Measurements from ENCODE around the gene KPNA1.
A peak's percentile ranks its signal among the peaks of the same experiment; 100 is the strongest.

KPNA1 gene

DNA sequence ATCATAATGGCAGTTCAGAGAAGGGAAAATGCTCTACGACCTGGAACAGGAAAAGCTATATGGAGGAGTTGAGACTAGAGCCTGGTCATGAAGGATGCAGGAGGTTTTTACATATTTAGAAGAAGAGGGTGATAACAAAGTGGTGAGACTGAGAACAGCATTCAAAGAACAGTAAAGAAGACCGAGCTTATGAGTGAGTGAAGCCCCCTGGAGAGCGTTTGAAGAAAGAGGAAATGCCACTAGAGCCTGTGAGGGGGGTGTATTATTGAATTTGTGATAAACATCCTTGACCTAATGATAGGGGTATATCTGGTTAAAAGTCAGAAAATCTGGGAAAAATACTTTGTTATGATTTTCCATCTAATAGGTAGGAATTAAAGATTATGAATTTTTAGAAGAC is 45.2 kb upstream of the KPNA1 start:
- TF ChIP-seq, protein P1, sequence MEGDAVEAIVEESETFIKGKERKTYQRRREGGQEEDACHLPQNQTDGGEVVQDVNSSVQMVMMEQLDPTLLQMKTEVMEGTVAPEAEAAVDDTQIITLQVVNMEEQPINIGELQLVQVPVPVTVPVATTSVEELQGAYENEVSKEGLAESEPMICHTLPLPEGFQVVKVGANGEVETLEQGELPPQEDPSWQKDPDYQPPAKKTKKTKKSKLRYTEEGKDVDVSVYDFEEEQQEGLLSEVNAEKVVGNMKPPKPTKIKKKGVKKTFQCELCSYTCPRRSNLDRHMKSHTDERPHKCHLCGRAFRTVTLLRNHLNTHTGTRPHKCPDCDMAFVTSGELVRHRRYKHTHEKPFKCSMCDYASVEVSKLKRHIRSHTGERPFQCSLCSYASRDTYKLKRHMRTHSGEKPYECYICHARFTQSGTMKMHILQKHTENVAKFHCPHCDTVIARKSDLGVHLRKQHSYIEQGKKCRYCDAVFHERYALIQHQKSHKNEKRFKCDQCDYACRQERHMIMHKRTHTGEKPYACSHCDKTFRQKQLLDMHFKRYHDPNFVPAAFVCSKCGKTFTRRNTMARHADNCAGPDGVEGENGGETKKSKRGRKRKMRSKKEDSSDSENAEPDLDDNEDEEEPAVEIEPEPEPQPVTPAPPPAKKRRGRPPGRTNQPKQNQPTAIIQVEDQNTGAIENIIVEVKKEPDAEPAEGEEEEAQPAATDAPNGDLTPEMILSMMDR (IDR thresholded peaks at IDR 0.05), result no peak
- Mint-ChIP-seq H3K4me1 (peaks cover 6% of the 10 kb centered on the region), H3K4me3 (no peak overlapping the region), H3K36me3 (ENCODE audit: low read depth) (no peaks in the 10 kb centered on the region), H3K9me3 (no peaks in the 10 kb centered on the region), H3K27me3 (ENCODE audit: low read depth, poor library complexity) (peaks cover 38% of the 10 kb centered on the region), H3K27ac (no peak overlapping the region)
- no peak for DNase-seq

DNA sequence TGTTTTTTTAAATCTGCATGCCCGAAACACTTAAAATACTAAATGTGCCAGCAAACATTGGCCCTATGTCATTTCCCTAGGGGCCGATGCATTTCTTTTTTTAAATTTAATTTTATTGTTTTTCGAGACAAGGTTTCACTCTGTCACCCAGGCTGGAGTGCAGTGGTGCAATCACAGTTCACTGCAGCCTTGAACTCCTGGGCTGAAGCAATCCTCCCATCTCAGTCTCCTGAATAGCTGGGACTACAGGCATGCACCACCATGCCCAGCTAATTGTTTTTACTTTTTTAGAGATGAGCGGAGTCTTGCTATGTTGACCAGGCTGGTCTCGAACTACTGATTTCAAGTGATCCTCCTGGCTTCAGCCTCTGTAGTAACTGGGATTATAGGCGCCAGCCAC is 43.9 kb upstream of the KPNA1 start:
- H3K9me3 Mint-ChIP-seq, result no peaks in the 10 kb centered on the region

DNA sequence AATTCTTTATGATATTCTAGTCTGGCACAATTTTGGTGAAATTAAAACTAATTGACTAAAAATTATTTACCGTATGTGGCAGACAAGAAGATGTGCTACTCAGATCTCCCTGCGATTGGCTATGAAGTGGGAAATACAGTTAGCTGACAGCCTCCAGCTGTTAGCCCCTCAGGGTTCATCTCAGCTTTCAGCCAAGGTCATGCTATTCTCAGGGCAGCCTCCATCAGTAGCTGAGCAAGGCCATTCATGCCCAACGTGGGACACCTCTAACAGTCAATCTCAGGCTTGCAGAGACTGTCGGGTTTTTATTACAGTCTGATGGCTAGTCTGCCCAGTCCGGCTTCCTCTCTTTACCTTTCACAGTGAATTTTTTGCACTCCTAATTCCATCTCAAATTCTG is 42.6 kb upstream of the KPNA1 start:
- Mint-ChIP-seq H3K4me1 (no peaks in the 10 kb centered on the region), H3K36me3 (ENCODE audit: low read depth) (no peaks in the 10 kb centered on the region), H3K4me3 (no peak overlapping the region), H3K27me3 (ENCODE audit: low read depth, poor library complexity) (peaks cover 25% of the 10 kb centered on the region), H3K27ac (no peak overlapping the region), H3K9me3 (no peaks in the 10 kb centered on the region)
- TF ChIP-seq, protein P1 (IDR thresholded peaks at IDR 0.05), result no peak
- DNase-seq, result no peak

More for the DNA sequence above, 43.9 kb upstream of the KPNA1 start:
- Mint-ChIP-seq H3K4me1 (peaks cover 2% of the 10 kb centered on the region), H3K27me3 (ENCODE audit: low read depth, poor library complexity) (peaks cover 32% of the 10 kb centered on the region), H3K27ac (no peak overlapping the region), H3K4me3 (no peak overlapping the region), H3K36me3 (ENCODE audit: low read depth) (no peaks in the 10 kb centered on the region)
- TF ChIP-seq, protein P1 (IDR thresholded peaks at IDR 0.05), result no peak
- no peak for DNase-seq

DNA sequence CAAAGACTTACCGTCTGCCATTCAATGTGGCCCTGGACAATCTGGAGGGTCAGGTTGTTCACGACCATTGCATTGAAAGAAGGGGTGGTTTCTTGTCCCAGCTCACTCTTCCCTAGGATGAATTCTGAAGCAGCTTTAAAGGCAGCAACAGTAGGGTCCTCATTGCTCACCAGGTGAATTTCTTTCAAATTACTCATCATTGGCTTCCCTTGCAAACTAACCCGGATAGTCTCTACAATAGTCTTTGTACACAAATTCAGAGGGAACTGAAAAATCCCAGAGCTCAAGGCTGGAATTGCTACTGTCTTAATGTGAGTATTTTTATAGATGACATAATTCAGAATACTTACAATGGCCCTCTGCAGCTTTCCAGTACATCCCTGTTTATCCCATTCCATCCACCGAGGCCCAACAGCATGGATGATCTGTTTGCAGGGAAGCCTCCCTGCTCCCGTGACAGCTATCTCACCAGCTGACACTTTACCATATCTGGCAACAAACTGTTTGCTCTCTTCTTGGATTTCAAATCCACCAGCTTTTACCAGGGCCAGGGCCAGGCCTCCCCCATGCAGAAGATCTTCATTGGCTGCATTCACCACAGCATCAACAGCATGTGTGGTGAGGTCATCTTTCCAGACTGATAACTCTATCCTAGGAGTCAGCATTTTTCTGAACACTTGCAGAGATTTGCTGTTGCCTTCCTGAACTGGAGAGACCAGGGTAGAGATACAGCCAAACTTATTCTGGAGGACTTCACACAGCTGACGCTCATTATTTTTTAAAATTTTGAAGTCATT is 40.7 kb upstream of the KPNA1 start:
- Mint-ChIP-seq H3K27ac (peak overlapping the region; percentile 44), H3K9me3 (no peaks in the 10 kb centered on the region), H3K4me1 (no peaks in the 10 kb centered on the region), H3K4me3 (no peak overlapping the region), H3K36me3 (ENCODE audit: low read depth) (no peaks in the 10 kb centered on the region), H3K27me3 (ENCODE audit: low read depth, poor library complexity) (peaks cover 15% of the 10 kb centered on the region)
- no peak for DNase-seq
- TF ChIP-seq, protein P1 (IDR thresholded peaks at IDR 0.05), result no peak

DNA sequence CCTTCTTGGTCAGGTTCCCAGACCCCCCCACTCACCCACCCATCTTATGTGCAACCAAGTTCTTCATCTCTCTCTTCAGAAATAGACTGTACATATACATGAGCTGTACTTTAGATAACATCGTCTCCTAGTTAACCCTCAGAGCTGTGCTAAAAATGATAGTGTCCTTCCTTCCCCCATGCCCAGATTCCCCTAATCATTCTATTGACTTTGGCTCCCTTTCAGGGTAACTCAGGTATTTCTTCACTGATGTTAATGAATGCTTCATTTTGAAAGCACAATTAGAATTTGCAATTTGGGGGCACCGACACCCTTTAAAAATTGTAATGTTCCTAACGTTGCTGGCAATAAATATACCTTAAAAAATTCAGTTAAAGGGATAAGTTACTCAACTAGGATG is 38.4 kb upstream of the KPNA1 start:
- H3K9me3 Mint-ChIP-seq, result no peaks in the 10 kb centered on the region
- TF ChIP-seq, protein P1 (IDR thresholded peaks at IDR 0.05), result no peak

DNA sequence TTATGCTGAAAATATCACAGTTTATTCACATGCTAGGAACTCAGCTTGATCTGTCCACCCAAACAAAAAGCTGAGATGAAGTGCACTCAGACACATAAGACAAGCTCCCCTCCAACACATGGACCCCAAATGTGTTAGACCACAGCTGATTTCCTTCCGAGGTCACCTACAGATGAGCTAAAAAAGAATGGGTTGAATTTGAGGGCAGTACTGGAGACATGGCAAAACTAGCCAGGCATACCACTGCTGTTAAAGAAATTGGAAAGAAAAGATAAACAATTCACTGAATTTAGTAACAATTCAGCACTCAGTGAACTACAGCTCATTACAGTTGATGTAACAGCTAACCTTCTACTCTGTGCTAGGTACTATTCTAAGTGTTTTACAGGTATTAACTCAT is 33.9 kb upstream of the KPNA1 start:
- TF ChIP-seq, protein P1 (IDR thresholded peaks at IDR 0.05), result no peak
- Mint-ChIP-seq H3K9me3 (no peaks in the 10 kb centered on the region), H3K4me3 (no peak overlapping the region), H3K27ac (no peak overlapping the region), H3K36me3 (ENCODE audit: low read depth) (no peaks in the 10 kb centered on the region), H3K4me1 (no peaks in the 10 kb centered on the region), H3K27me3 (ENCODE audit: low read depth, poor library complexity) (peaks cover 3% of the 10 kb centered on the region)
- no peak for DNase-seq

More for the DNA sequence above, 38.4 kb upstream of the KPNA1 start:
- H3K36me3 Mint-ChIP-seq (ENCODE audit: low read depth), result no peaks in the 10 kb centered on the region
- H3K27me3 Mint-ChIP-seq (ENCODE audit: low read depth, poor library complexity), result peaks cover 11% of the 10 kb centered on the region
- no peaks in the 10 kb centered on the region for H3K4me1 Mint-ChIP-seq
- no peak for DNase-seq
- H3K4me3 Mint-ChIP-seq, result no peak overlapping the region
- no peak overlapping the region for H3K27ac Mint-ChIP-seq
